Skeletal muscle tissue (tissue), 4 donors: ENCODE results near the gene FH. TPM values are rescaled to one million over a fixed set of nuclear protein-coding genes. Genes with fewer than 3 reads are reported as not detected.

ENCODE experiments used
- H3K27ac ChIP-seq: one replicate; pipeline ENCODE4 v1.7.0; 2013; ENCODE audit warnings: mild to moderate bottlenecking, low read depth, low read length, inconsistent platforms
- H3K27me3 ChIP-seq, 3 donors: one replicate each; pipeline ENCODE4 v1.7.0; 2013; ENCODE audit warnings: low read length in 3 of 3; ENCODE audit not compliant: control insufficient read depth in 3 of 3, insufficient read depth in 3 of 3
- H3K36me3 ChIP-seq, 3 donors: one replicate each; pipeline ENCODE4 v1.7.0; 2013; ENCODE audit warnings: low read length in 3 of 3; ENCODE audit not compliant: control insufficient read depth in 3 of 3, insufficient read depth in 3 of 3
- H3K4me1 ChIP-seq, 3 donors: one replicate each; pipeline ENCODE4 v1.7.0; 2013; ENCODE audit warnings: low read length in 3 of 3, mild to moderate bottlenecking in 3 of 3; ENCODE audit not compliant: control insufficient read depth in 3 of 3, insufficient read depth in 3 of 3
- H3K4me3 ChIP-seq, 3 donors: one replicate each; pipeline ENCODE4 v1.7.0; 2013; ENCODE audit warnings: low read length in 3 of 3
- H3K9ac ChIP-seq, 3 donors: one replicate each; pipeline ENCODE4 v1.7.0; 2013; ENCODE audit warnings: low read length in 3 of 3, mild to moderate bottlenecking in 3 of 3, moderate library complexity in 2 of 3, low read depth in 1 of 3
- H3K9me3 ChIP-seq, 3 donors: one replicate each; pipeline ENCODE4 v1.7.0; 2013; ENCODE audit warnings: low read length in 3 of 3; ENCODE audit not compliant: control insufficient read depth in 3 of 3
- total RNA-seq: library from RNA; depleted of rRNA; stranded (reverse); fragments of >200 nt; gene quantifications from one replicate; pipeline ENCODE4 v1.2.3, GENCODE V29; 2014
- donor health status: Osteomylitis.

Gene FH
- total RNA-seq, 1 donor from 2014 or later: 79.9 TPM

GRCh38 chr1:241462391-241462790, 57.2 kb downstream of the FH start:
- H3K9me3 ChIP-seq: no peaks in the 10 kb centered on the region
- no peaks in the 10 kb centered on the region for H3K27me3 ChIP-seq
- H3K27ac ChIP-seq: no peak overlapping the region

GRCh38 chr1:241460098-241460873, 59.3 kb downstream of the FH start:
- H3K9me3 ChIP-seq: no peaks in the 10 kb centered on the region
- no peaks in the 10 kb centered on the region for H3K4me1 ChIP-seq
- no peak overlapping the region for H3K4me3 ChIP-seq
- no peaks in the 10 kb centered on the region for H3K36me3 ChIP-seq
- H3K27me3 ChIP-seq: no peaks in the 10 kb centered on the region
- H3K9ac ChIP-seq: no peak overlapping the region
- no peak overlapping the region for H3K27ac ChIP-seq

More at GRCh38 chr1:241462391-241462790, 57.2 kb downstream of the FH start:
- no peak overlapping the region for H3K4me3 ChIP-seq
- no peaks in the 10 kb centered on the region for H3K36me3 ChIP-seq
- H3K4me1 ChIP-seq: no peaks in the 10 kb centered on the region
- no peak overlapping the region for H3K9ac ChIP-seq

DNA sequence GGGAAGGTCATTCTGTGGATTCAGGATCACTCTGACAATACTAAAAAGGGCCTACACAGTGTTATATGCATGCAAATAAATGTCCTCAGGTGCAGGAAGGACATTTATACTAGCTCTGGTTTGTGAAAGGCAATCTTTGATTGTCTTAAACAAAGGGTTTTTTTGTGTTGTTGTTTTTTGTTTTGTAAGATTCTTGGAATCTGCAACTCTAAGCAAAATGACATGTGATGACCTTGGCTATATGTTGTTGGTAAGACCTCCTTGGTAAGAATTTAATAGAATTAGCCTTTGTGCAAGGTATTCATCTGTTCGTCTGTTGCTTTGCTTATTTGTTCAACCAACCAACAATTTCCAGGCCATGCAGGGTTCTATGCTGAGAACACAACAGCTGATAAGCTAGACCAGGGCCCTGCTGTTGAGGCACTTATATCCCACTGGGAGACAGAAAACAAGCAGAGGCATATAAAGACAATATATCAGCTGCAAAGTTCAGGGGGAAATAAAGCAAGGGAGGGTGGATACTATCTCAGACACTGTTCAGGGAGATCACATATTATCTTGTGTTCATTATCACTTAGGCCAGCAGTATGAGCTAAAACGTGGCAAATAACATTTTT, 60.3 kb downstream of the FH start:
- Histone ChIP-seq H3K27ac (no peak overlapping the region), H3K4me3 (no peak overlapping the region), H3K36me3 (no peaks in the 10 kb centered on the region), H3K27me3 (no peaks in the 10 kb centered on the region), H3K4me1 (no peaks in the 10 kb centered on the region), H3K9ac (no peak overlapping the region), H3K9me3 (no peaks in the 10 kb centered on the region)

- Histone ChIP-seq H3K9me3 (no peaks in the 10 kb centered on the region), H3K4me1 (no peaks in the 10 kb centered on the region), H3K27me3 (no peaks in the 10 kb centered on the region), H3K36me3 (no peaks in the 10 kb centered on the region), H3K27ac (no peak overlapping the region), H3K9ac (no peak overlapping the region), H3K4me3 (no peak overlapping the region)
Measured at GRCh38 chr1:241457421-241457820, 62.1 kb downstream of the FH start.

DNA sequence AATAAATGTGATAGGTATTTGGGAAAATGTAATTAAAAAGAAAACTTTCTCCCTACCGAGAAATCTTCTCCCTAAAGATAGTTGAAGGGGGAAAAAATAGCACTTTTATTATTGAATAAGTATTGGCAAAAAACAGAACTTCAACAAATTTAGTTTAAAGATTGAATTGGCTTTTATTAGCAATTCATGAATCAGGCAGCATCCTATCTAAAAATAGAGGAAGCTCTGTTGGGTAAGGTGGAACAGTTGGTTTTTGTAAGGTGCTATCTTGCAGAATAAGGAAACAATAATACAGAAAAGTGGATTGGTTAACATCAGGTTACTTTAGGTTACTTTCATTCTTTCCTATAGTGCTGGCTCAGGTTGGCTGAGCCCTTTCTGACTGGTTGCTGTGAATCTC, 62.8 kb downstream of the FH start:
- Histone ChIP-seq H3K27me3 (no peaks in the 10 kb centered on the region), H3K4me1 (no peaks in the 10 kb centered on the region), H3K36me3 (no peaks in the 10 kb centered on the region), H3K9me3 (no peaks in the 10 kb centered on the region), H3K9ac (no peak overlapping the region), H3K4me3 (no peak overlapping the region), H3K27ac (no peak overlapping the region)

- no peaks in the 10 kb centered on the region for H3K36me3 ChIP-seq
- H3K4me3 ChIP-seq: no peak overlapping the region
- no peaks in the 10 kb centered on the region for H3K9me3 ChIP-seq
- H3K27ac ChIP-seq: no peak overlapping the region
- H3K9ac ChIP-seq: no peak overlapping the region
- H3K4me1 ChIP-seq: no peaks in the 10 kb centered on the region
- H3K27me3 ChIP-seq: no peaks in the 10 kb centered on the region
Measured at GRCh38 chr1:241453732-241454131, 65.8 kb downstream of the FH start.

GRCh38 chr1:241451956-241452355, 67.6 kb downstream of the FH start:
- no peak overlapping the region for H3K27ac ChIP-seq
- H3K4me1 ChIP-seq: no peaks in the 10 kb centered on the region
- H3K36me3 ChIP-seq: no peaks in the 10 kb centered on the region
- H3K9ac ChIP-seq: no peak overlapping the region
- no peak overlapping the region for H3K4me3 ChIP-seq
- no peaks in the 10 kb centered on the region for H3K27me3 ChIP-seq
- no peaks in the 10 kb centered on the region for H3K9me3 ChIP-seq

Other genes starting within 250 kb of the FH start
- gene RGS7, start 162.6 kb downstream of the FH start, total RNA-seq: not detected
- gene KMO, start 12.6 kb upstream of the FH start, total RNA-seq: 0.52 TPM
- gene CHML, start 120.6 kb upstream of the FH start, total RNA-seq: 8.4 TPM
- gene OPN3, start 120.6 kb upstream of the FH start, total RNA-seq: 9.9 TPM
- gene WDR64, start 132.5 kb upstream of the FH start, total RNA-seq: not detected